GM23338 (cell line): ENCODE data around the gene ERO1B.

Experiments used
- CTCF ChIP-seq, 2 experiments: fragments of 200-600 bp in 1 of 2; sonication (generic) in 1 of 2; conservative IDR thresholded peaks; 2 replicates each; pipeline versions ENCODE4 v1.5.1 to v1.6.1; 2016 to 2017; ENCODE audit warnings: antibody characterized with exemption in 2 of 2, low read depth in 2 of 2, mild to moderate bottlenecking in 2 of 2, moderate library complexity in 1 of 2
- EZH2 ChIP-seq: fragments of 200-600 bp; sonication (generic); IDR thresholded peaks from one replicate; pipeline ENCODE4 v1.8.0; 2017; ENCODE audit warnings: antibody characterized with exemption, mild to moderate bottlenecking, low read depth; ENCODE audit not compliant: unreplicated experiment
- EZH2phosphoT487 ChIP-seq: fragments of 200-600 bp; sonication (generic); IDR thresholded peaks from one replicate; pipeline ENCODE4 v1.8.1; 2018; ENCODE audit warnings: antibody characterized with exemption; ENCODE audit not compliant: unreplicated experiment

DNA sequence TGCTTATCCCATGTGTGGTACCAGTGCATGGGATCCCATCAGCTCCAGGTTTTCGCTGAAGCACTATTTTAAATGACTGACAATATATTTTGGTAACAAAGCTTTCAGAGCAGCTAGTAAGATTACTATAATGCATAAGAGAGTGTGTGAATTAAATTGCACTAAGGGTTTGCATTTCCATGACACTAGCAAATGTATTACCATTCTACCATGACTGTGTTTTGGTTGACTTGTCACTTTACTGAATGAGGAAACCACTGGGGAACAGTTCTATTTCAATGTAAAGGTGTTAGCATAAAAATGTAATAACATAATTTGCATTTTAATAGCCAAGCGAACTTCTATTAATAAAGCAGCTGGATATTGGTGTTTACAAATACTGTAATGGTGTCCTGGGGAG, 31.7 kb upstream of the ERO1B start:
- TF ChIP-seq CTCF (conservative IDR thresholded peaks at IDR 0.05; ENCODE audit: low read depth in 2 of 2): no peak
- no peak for TF ChIP-seq EZH2phosphoT487
- no peak for TF ChIP-seq EZH2
